GM10847 (cell line): ENCODE data around the gene TXNRD1.

Experiments used
- POLR2A ChIP-seq: IDR thresholded peaks from 2 replicates; pipeline ENCODE4 v1.6.1; 2011; ENCODE audit not compliant: insufficient read length; ENCODE audit errors: extremely low read depth

The TXNRD1 gene

DNA sequence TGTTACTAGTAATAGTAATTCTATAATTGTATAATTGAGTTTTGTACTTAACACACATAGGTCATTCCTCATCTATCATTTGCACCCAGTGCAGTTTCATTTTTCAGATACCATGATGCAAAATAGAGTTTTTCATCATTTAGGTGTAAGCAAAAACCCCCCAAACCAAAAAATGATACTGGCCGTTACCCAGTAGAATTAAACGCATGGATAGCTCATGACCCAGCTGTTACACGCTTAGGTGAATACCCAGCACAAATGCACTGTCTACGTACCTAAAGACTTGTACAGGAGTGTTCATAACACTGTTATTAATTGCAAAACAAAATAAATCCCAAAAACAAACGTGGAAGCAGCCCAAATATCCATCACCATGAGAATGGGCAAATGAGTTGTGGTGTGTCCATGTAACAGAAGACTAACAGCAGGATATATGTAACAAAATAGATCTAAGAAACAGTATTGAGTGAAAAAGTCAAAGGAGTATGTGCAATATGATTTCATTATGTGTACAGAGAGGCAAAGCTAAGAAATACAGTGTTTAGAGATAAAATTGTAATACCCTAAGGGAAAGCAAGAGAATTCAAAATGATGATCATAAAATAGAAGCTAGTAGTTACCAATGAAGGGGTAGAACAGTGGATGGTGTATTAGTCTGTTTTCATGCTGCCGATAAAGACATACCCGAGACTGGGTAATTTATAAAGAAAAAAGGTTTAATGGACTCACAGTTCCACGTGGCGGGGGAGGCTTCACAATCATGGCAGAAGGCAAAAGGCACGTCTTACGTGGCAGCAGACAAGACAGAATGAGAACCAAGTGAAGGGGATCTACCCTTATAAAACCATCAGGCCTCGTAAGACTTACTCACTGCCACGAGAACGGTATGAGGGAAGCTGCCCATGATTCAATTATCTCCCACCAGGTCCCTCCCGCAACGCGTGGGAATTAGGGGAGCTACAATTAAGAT, 137.7 kb downstream of the TXNRD1 start:
- no peak for TF ChIP-seq POLR2A

DNA sequence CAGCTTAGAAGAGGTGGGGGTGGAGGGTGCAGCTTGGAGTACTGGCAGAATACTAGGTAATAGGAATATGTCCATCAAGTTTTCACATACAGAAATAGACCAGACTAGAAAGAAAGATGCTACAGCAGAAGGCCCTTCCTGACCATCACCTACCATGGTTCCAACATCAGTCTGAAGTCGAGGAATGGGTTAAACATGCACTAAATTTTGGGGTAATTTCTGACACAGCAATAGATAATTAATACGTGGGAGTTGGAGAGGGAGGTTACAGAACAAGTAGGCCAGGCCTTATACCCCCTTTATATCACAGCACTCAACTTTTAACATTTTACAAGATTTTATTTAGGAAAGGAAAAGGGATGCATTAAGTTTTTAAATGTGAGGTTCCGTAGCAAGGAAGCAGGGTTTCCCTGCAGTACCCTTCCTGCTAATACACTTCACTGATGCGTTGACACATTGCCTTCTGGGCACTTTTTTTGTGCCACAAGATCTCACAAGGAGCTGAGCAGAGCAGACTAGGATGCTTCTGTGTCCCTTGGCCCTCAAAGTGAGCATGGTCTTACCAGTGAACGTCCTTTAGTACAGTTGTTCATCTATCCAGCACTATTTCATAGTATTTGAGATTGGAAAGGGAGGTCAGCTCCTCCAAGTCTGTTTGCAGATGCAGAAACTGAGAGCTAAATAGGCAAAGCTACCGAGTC, 138.7 kb downstream of the TXNRD1 start:
- no peak for TF ChIP-seq POLR2A

DNA sequence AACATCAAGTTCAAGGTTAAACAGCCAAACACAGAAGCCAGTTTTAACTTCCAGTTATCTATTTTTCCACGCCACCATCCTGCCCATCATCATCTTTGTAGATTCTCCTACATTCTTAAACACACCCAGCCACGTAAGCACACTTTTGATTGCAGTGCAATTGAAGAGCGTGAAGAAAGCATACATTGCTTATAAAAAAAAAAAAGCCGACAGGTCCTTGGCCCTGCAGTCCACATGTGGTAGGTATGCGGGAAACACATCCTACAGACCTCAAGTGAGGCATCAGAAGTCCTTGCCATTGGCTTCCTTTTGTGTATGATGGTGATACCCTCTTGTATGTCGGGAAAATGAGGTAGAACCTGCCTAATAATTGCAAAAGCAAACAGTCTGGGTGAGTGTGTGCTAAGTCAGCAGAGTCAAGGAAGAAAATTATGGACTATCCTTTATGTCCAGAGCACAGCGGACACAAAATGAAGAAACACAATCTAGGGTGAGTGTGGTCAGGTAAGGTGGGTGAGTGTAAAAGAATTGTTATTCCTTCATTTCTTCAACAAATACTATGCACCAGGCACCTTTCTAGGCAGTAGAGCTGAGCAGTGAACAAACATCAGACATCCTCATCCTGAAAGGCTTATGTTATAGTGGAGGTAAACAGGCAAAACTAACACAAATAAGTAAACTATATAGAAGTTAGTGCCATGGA, 139.4 kb downstream of the TXNRD1 start:
- TF ChIP-seq POLR2A: no peak

DNA sequence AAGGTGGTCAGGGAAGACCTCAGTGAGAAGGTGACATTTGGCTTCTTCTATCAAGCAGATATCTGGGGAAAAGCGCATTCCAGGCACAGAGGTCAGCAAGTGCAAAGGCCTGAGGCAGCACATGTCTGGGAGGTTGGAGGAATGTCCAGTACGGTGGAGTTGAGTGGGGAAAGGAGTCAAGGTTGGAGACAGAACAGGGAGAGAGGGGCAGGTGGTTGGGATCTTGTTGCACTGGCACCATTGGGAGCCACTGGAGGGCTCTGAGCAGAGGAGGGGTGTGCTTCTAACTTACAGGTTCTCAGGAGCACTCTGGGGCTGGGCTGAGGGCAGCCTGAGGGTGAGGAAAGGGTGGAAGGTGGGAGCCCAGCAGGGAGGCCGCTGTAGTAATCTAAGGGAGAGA, 140.1 kb downstream of the TXNRD1 start:
- TF ChIP-seq POLR2A: no peak

DNA sequence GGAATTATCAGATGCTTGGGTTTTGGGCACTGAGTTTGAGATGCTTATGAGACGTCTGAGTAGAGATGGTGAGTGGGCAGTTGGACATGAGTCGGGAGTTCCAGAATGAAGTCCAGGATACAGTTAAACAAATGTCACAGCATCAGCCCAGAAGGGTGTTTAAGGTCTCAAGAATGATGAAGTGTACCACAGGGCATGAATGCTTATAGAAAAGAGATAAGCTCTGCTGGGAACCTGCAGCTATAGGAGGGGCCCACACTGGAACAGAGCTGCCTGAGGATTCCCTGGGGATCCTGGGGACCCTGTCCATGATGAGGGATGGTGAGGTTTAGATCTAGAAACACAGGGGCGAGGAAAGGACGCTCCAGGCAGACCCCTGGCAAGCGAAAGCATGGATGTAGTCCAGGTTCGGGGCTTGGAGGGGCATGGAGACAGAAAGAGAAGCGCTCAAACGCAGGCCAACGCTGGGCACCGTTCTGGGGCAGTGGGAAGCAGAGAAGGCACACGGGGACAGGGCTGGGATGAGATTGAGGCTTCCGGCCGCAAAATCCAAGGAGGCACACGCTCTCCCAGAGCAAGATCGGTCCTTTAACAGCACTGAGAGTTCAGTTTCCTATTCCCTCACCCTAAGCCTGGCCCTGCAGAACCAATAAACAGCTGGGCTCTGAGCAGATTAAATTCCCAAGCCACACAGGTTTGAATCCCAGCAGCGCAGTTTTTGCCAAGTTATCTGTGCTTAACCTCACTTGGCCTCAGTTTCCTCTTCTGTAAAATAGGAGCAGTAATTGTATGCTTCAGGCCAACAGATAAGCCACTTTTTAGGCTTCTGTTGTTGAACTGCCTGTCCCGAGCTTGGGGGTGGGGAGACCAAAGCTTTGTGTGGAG, 140.9 kb downstream of the TXNRD1 start:
- TF ChIP-seq POLR2A: no peak

DNA sequence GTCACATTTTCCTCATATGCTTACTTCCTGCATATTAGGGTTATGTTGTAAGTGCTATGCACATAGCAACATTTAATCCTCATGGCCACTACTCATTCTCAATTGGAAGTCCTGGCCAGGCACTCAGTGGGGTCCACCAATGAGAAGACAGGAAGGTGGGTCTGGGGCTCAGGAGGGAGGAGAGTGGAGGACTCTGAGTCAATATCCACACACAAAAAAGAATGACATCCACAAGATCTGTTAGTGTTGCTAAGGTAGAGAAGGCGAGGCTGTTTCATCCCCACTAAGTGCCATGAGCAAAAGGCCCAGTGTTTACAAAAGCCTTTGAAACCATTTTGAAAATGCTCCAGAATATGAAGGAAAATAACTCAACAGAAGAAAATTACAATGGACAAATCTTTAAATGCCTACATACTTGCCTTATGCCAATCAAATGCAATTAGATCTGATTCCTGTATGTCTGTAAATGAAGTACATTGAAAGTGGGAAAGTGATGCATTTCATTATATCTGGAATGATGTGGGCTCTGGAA, 141.9 kb downstream of the TXNRD1 start:
- no peak for TF ChIP-seq POLR2A

DNA sequence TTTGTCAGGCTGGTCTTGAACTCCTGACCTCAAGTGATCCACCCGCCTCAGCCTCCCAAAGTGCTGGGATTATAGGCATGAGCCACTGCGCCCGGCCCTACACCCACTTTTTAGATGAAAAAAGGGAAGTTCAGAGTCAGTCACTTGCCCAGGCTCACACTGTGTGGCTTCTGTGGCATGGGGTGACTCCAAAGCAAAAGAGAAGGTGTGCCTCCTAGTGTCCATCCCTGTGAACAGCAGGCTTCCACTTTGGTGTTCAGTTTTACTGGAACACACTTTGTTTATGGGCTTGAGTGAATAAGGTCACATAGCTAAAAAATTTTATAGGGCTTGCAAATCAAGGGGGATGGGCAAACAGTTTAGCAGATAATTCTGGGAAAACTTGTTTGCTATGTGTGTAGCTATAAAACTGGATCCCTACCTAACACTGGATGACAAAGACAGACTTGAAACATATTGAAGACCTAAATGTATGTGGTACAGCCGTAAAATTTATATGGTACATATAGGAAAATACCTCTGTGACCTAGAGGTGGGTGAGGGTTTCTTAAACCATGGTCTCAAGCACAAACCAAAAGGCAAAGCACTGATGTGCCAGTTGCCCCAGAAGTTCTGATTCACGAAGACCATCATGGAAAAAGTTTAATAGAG, 142.9 kb downstream of the TXNRD1 start:
- TF ChIP-seq POLR2A: no peak

DNA sequence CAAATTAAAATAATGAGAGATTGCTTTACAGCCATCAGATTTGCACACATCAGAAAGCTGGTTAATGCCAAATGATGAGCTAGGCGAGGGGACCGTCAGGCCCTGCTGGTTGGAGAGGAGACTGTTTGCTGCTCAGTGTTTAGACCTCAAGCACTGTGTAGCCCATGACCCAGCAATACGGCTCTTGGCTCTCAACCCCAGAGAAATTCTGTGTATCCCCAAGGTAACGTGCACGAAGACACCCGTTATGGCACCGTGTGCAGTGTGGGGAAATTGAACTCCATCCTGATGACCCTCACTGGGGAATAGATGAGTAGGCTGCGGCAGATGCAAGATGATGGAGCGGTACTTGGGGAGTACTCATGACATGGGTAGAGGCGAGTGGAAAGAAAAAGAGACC, 143.6 kb downstream of the TXNRD1 start:
- TF ChIP-seq POLR2A: no peak

DNA sequence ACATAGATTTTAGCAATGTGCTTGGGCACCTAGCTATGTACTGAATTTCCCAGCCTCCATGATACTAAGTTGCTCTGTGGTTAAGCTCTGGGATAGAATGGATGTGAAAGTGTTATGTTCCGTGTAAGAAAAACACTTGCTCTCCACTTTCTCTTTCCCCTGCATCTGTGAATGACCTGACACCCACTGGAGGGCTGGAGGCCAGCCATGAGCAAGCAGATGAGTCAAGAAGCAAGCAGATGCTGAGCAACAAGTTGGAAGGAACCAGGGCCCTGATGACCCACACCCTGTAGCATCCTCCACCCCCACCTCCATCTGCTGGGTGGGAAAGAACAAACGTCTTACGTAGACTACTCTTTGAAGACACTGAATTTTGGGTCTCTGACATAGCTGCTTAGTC, 144.6 kb downstream of the TXNRD1 start:
- no peak for TF ChIP-seq POLR2A

DNA sequence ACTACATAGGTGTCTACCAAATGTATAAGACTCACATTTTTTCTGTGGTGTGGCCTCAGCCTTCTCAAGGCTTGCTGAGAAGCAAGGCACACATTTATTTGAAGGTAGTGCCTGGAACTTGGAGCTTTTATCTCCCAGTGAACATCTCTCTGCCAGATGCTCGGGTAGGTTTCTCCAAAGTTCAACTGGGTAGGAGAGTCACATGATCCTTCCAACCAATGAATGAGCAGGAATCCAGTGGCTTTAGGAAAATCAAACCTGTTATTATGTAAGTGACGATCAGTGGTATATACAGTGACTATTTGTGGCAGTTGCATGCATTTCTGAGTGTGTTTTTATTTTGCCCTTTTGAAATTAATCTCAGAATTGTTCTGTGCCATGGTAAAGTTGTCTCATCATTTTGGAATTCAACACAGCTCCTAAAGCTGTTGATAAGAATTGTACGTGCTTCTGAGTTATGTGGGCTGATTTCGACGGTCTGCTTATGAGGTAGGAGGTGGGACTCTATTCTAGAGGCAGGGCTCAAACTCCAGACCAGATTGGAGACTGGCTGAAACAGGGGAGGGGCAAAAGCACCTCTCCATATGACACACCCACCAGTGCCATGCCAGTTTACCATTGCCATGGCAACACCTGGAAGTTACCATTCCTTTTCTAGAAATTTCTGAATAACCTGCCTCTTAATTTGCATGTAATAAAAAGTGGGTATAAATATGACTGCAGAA, 145.6 kb downstream of the TXNRD1 start:
- TF ChIP-seq POLR2A: no peak

DNA sequence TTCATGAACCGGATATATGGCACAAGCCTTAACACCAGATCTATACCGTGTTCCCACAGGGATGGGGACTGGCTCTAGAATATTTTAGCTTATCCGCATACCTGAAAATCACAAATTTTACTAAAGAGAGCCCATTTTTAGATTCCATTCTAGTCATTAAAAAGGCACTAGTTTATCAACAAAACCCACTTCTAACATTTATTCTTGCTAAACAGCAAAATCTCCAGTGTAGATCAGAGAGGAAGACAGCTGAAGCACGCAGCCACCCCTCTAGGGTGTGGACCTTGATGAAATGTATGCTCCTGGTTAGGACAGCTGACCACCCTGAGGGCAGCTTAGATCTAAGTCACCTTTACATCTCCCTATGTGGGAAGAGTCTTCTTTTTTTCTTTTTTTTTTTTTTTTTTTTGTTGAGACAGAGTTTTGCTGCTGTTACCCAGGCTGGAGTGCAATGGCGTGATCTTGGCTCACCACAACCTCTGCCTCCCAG, 150.4 kb downstream of the TXNRD1 start:
- TF ChIP-seq POLR2A: no peak

DNA sequence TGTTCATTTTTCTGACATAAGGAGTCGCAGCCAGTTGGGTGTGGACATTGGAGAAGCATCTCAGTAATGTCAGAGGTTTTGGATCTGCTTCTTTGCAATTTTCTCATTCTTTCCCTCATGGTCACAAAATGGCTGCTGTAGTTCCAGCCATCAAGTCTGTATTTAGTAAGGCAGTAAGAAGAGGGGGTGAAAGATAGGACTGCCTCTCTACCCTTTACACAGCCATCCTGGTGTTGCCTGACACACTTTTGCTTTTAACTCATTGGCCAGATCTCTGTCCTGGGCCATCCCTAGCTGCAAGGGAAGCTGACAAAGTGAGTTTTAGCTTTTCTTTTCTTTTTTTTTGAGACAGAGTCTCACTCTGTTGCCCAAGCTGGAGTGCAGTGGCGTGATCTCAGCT, 154.1 kb downstream of the TXNRD1 start:
- no peak for TF ChIP-seq POLR2A
